HG03378 (cell line): ENCODE data around the gene NOCT.
"Not testable (repeated sequence)": the region's sequence is repeated elsewhere in the genome, so short reads cannot be mapped to it uniquely, and the experiment has no call there.

Experiments
- ATAC-seq: cut with Tn5 transposase; IDR thresholded peaks from one replicate; pipeline ENCODE4 v1.9.1; 2021; ENCODE audit warnings: mild to moderate bottlenecking, moderate library complexity; ENCODE audit not compliant: unreplicated experiment

Gene NOCT, protein sequence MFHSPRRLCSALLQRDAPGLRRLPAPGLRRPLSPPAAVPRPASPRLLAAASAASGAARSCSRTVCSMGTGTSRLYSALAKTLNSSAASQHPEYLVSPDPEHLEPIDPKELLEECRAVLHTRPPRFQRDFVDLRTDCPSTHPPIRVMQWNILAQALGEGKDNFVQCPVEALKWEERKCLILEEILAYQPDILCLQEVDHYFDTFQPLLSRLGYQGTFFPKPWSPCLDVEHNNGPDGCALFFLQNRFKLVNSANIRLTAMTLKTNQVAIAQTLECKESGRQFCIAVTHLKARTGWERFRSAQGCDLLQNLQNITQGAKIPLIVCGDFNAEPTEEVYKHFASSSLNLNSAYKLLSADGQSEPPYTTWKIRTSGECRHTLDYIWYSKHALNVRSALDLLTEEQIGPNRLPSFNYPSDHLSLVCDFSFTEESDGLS

DNA sequence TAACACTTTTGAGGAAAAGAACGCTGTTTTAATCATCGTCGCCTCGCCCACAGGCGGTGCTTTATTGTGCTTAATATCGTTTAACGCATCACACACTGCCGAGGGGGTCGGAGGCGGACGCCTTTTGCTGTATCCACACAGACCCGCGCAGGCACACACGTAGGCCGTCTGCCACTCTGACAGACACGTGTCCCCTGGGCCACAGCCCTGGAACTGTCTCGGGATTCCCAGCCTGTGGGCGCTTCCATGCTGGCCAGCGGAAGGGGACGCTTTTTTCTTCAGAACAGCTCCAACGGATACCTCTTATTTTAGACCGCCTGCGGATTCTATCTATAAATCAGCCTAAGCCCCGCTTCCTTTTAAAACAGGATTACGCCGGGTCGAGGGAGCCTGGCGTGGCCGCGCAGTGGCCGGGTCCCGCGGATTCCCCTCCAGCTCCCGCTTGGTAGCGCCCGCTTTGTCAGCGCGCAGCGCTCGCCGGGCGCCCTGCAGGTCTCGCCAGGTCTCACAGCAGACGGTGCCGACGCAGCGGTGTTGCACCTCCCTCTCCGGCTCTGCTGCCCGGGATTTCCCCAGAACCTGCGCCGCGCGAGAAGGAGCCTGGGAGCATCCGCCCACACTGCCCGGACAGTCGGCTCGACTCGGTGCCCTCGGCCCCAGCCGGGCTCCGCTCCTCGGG, at the start of gene NOCT:
Gene NOCT (plus strand): TSS at position 513 of the 679 bp plus-strand sequence. CDS start 201 bp downstream, outside the sequence.
- peak; percentile 89 for ATAC-seq

DNA sequence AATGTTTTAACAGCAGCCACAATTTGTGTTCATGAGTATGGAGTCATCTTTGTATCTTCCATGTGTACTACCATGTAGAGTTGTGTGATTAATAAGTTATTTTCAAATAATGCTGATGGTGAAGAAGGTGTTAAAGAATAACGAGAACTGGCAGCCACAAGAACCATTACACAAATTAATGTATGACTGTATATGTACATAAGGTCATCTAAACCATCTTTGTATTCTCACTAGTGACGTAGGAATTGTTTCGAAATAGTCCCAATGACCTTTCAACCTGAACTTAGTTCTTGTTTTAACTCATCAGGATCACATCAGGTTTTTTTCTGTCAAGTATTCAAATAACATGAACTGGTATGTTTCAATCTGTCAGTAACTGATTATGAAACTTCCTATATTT, 48.3 kb upstream of the NOCT start:
- peak; percentile 100 for ATAC-seq

DNA sequence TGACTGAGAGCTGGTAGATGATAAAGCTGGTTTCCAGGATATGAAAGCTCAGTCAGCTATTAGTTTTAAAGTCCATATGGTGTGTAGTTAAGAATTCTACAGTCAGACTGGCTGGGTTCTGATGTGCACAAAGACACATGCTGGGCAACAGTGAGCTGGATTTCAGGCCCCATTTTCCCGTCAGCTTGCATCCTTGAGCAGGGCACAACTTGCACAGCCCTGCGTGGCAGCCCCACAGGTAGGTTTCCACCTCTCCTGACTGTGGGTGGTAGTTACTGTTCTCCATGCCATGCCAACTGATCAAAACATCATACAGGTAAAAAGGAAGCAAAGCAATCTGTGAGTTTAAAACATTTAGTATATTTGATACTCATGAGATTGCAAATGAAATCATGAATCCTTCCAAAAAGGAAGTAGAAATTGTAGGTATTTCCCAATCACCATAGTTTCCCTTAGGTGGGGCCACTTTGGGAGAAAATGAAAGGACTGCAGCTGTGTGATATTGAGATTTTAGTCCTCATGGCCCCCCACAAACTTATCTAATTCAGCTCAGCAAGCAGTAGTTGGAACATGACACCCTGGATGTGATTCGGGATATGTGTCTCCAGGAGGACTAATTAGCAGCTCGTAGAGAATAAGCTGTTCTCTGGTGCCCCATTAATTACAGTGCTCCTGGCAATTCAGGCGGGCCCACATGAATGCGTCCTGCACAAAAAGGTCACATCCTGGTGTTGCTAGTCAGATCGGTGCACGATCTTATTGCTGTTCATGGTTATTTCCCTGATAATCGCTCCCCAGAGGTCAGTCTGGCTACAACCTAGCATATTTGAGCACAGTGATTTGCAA, 42.4 kb upstream of the NOCT start:
- no peak for ATAC-seq

DNA sequence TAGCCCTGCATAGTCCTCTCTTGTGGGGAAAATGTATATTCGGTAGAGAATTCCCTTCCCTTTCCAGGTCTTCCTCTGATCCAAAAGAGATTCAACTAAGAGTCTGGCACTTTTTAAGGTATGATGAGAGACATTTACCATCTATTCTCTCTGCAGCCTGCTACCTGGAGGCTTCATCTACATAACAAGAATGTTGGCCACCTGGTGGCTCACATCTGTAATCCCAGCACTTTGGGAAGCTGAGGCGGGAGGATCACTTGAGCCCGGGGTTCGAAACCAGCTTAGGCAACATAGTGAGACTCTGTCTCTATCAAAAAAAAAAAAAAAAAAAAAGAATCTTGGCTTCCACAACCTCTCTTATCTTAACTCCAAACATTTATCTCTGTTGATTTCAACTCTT, 40.4 kb upstream of the NOCT start:
- ATAC-seq, result no peak

DNA sequence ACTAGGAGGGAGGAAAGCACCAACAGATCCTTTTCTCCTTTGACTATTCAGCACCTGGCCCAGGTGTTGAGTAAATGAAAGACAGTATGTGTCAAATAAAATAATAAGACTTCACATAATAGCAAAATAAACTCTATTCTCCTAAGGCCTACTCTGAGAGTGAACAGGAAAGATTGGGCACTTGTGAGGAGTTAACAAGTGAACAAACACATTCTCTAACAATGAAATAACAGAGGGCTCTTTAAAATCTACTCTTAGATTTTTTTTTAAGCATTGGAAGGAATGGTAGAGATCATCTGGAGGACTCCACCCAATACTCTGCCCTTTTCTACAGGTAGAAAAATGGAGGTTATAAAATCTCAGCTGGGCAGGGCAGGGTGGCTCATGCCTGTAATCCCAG, 39.1 kb upstream of the NOCT start:
- no peak for ATAC-seq

DNA sequence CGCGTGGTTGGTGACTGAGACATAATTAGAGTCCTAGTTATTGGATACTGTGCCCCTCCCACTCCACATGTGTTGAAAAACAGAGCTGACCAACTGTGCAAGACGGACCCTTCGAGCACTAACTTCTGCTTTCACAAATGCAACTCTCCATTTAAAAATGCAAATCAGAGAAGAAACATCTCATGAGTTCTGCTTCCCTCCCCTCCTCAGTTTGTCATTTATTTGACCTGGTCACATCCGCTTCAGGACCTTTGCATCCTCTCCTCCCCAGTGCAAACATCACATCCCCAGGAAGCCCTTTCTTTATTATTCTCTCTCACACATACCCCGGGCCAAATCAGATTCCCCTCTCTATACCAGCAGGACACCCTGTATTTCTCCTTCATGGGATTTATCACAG, 38.1 kb upstream of the NOCT start:
- ATAC-seq, result peak; percentile 97

DNA sequence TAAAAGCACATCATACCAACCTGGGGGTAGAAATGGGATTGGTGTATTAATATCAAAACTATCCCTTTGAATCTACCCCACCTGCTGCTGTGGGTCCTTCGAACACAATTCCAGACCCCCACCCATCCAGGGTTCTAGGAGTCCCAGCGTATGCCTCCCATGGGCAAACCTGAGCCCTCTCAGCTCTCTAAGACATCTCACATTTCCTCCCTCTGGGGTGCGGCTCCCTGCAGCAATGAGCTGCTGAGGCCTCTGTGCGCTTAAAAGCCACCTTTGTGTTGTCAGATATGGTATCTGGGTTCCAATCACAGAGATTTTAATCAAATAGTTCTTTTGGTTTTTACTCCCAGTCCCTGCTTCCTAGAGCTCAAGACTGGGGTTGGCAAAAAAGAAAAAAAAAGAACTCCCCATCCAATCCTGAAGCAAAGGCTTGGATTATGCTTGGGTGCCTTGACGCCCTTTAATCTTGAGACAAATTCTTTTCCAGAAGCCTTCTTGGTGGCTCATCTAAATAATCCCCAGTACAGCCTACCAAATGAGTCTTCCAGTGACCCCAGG, 37.5 kb upstream of the NOCT start:
- no peak for ATAC-seq

DNA sequence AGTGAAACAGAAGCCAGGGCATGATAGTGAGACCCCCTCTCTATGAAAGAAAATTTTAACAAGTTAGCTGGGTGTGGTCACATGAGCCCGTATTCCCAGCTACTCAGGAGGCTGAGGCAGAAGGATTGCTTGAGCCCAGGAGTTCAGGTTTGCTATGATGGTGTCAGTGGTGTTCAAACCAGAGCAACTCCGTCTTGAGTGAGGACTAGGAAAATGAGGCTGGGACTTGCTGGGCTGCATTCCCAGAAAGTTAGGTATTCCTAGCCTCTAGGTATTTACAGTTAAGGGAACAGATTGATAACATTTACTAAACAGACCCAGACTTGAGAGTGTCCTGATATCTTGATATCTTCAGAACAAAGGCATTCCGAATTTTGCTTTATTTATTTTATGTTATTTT, 37.0 kb upstream of the NOCT start:
- ATAC-seq, result no peak

DNA sequence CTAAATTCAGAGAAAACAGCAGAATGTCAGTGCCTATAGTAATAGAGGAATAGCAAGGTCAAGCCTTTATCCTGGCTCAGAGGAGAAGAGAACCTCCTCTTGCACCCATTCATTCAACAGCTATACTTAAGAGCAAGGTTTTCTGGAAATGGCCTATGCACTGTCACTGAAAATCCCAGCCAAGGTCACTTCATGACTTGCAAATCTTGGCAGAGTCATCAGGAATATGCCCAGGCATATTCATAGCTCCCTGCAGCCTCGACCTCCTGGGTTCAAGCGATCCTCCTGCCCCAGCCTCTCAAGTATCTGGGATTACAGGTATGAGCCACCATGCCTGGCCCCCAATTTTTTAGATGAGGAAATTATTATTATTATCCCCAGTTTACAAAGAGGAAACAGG, 35.8 kb upstream of the NOCT start:
- no peak for ATAC-seq

DNA sequence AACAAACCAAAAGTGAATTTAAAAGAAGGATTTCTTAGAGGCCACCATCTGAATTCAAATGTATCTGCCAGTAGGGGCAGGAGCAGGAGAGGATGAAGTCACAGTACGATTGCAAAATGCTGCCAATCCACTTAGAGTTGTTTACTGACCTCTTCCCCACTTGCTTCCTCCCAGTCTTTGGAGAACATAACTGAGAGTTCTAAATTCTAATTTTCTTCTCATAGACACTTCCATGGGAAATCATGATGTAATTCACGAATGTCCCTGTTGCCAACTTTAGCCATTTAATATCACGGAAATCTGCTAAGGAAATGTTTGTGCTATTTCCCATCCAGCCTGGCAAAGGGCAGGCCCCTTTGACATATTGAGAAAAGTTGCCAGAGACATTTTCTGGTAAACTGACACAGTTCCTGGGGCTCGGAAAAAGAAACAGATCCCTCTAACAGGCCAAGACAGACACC, 33.6 kb upstream of the NOCT start:
- ATAC-seq, result no peak

DNA sequence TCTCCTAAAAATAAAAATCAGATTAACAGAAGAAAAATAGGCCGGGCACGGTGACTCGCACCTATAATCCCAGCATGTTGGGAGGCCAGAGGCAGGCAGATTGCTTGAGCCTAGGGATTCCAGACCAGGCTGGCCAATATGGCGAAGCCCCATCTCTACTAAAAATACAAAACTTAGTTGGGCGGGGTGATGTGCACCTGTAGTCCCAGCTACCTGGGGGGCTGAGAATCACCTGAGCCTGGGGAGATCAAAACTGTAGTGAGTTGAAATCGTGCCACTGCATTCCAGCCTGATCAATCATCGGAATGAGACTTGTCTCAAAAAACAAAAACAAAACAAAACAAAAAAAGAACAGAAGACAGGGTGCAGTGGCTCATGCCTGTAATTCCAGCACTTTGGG, 32.8 kb upstream of the NOCT start:
- ATAC-seq, result no peak

DNA sequence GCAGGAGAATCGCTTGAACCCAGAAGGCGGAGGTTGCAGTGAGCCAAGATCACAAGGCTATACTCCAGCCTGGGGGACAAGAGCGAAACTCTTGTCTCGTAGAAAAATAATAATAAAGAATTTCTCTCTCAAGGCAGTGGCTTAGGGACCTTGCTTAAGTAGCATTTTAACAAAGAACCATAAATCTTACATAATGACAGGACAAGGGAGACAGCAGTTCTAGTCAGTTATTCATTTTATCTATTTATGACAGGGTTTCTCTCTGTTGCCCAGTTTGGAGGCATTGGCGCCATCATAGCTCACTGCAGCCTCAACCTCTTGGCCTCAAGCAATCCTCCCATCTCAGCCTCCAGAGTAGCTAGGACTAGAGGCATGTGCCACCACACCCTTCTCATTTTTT, 31.9 kb upstream of the NOCT start:
- no peak for ATAC-seq

DNA sequence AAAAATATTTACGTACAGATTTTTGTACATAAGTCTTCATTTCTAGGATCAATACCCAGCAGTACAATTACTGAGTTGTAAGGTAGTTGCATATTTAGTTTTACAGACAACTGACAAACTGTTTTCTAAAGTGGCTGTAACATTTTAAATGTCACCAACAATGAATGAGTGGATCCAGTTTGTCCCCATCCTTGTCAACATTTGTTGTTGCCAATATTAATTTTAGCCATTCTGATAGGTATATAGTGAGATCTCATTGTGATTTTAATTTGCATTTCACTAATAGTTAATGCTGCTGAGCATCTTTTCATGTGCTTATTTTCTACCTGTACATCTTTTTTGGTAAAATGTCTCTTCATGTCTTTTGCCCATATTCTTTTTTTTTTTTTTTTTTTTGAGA, 30.9 kb upstream of the NOCT start:
- ATAC-seq, result no peak

DNA sequence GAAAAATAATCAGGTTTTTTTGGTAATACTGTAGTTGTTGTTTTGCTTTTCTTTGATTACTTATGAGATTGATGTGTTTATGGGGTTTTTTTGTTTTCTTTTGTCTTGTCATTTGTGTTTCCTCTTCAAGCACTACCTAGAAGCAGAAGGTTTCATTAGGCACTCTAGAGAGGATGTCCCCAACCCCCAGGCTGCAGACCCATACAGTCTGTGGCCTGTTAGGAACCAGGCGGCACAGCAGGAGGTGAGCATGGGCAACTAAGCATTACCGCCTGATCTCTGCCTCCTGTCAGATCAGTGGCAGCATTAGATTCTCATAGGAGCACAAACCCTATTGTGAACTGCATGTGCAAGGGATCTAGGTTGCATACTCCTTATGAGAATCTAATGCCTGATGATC, 22.9 kb upstream of the NOCT start:
- ATAC-seq, result no peak

DNA sequence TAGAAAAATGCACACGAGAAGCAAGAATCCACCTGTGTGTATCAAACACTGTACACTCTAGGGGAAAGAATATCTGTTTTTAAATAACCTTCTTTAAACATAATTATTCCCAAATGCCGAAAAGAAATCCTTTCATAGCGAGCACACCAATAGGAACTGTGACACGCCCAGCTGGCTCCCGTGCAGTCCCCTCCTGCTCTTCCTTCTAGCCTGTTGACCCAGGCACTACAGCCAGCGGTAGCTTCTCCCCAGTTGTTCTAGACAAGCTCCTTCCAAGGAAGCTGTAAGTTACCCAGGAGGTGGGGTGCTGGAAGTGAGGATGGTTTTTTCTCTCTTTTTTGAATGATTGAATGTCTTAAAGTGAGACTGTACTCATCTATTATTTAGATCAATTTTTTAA, 19.5 kb upstream of the NOCT start:
- no peak for ATAC-seq

DNA sequence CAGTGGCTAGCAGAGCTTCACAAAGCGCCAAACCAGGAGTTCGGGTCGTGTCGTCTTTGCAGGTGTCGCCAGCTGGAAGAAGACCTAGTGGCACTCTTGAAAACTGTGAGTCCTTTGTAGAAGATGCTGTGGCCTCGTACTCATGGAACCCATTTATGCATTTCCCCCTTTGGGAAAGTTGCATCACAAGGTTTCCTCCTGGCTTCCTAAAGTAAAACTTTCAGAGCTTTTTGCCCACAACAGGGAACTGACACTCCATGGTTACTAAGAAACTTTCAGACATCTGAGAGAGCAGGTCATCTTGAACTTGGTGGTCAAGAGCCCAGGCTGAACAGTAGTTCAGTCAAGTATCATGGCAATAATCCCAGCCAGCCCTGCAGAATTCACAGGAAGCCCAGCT, 15.9 kb upstream of the NOCT start:
- no peak for ATAC-seq

DNA sequence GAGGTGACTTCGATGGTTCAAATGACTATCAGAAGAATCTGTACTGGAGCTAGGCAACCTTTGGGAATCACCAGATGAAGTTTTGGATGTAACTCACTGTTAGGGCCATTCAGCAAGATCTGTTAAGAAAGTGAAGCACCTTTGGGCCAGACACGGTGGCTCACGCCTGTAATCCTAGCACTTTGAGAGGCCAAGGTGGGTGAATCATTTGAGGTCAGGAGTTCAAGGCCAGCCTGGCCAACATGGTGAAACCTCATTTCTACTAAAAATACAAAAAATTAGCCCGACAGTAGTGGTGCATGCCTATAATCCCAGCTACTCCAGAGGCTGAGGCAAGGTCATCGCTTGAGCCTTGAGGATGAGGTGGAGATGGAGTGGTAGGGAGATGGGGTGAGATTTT, 15.4 kb upstream of the NOCT start:
- not testable (repeated sequence) for ATAC-seq

DNA sequence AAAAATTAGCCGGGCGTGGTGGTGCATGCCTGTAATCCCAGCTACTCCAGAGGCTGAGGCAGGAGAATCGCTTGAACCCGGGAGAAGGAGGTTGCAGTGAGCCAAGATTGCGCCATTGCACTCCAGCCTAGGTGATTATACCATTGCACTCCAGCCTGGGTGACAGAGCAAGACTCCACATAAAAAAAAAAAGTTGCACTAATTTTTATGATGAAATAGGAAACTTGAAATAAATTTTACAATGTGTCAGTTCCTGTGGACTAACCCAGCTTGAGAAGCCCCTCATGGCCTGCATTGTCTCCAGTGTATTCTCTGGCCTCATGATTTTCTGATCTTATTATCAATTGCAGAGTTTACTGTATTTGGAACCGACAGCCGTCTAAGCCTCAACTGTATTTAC, 14.2 kb upstream of the NOCT start:
- ATAC-seq, result not testable (repeated sequence)

DNA sequence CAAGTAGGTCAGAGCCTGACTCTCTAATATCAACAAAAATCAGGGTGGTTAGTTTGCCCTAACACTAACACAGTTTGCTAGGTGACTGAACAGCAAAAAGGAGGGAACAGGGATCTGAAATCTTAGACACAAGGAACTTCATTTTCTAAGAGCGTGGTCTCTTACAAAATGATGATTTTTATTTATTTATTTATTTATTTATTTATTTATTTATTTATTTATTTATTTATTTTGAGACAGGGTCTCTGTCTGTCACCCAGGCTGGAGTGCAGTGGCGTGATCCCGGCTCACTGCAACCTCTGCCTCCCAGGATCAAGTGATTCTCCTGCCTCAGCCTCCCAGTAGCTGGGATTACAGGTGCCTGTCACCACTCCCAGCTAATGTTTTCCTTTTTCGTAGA, 11.9 kb upstream of the NOCT start:
- not testable (repeated sequence) for ATAC-seq

DNA sequence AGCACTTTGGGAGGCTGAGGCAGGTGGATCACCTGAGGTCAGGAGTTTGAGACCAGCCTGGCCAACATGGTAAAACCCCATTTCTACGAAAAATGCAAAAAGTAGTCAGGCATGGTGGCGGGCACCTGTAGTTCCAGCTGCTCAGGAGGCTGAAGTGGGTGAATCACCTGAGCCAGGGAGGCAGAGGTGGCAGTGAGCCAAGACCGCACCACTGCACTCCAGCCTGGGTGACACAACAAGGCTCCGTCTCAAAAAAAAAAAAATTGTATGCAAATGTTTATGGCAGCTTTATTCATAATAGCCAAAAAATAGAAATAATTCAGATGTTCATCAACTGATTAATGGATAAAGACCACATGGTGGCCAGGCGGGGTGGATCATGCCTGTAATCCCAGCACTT, 9.8 kb upstream of the NOCT start:
- no peak for ATAC-seq

DNA sequence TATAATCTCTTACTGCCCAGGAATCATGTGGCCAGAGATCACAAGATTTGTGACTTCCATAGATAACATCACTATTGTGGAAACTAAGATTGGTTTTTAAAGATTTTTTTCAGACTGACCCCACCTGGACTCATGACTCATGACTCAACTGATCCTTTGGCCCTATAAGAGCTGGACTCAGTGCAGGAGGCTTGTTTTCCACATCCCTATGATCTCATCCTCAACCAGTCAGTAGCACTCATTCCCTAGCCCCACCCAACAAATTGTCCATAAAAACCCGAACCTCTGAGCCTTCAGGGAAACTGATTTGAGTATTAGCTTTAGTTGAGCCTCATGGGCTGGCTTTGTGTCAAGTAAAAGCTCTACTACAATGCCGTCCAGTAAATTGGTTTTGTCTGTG, 7.9 kb upstream of the NOCT start:
- no peak for ATAC-seq
